GM12891 (cell line): ENCODE measurements around the gene SELENOW. TPM values are rescaled to one million over a fixed set of nuclear protein-coding genes. Genes with fewer than 3 reads are reported as not detected.

Experiments
- DNase-seq: peaks from one replicate; pipeline ENCODE4 v3.0.0; 2011; ENCODE audit warnings: low spot score; ENCODE audit not compliant: insufficient read length
- FAIRE-seq: peaks from 2 replicates; lab custom pipeline; 2011; peaks lifted over from hg19 to GRCh38; lab: Jason Lieb, UNC
- PAX5 ChIP-seq: IDR thresholded peaks from 2 replicates; pipeline ENCODE4 v1.6.1; 2011; ENCODE audit warnings: low read length, moderate library complexity, mild to moderate bottlenecking; ENCODE audit not compliant: insufficient read depth, severe bottlenecking
- POLR2A ChIP-seq: IDR thresholded peaks from 2 replicates; pipeline ENCODE4 v1.6.1; 2011; ENCODE audit warnings: low read depth, low read length, control low read depth
- POLR2AphosphoS5 ChIP-seq: IDR thresholded peaks from 2 replicates; pipeline ENCODE4 v1.6.1; 2011; ENCODE audit warnings: low read depth, low read length, control low read depth
- POU2F2 ChIP-seq: IDR thresholded peaks from 2 replicates; pipeline ENCODE4 v1.6.1; 2011; ENCODE audit warnings: low read depth, mild to moderate bottlenecking, control low read depth, low read length, moderate library complexity
- SPI1 ChIP-seq: IDR thresholded peaks from 2 replicates; pipeline ENCODE4 v1.6.1; 2011; ENCODE audit warnings: low read depth, low read length, control low read depth
- TAF1 ChIP-seq: IDR thresholded peaks from 2 replicates; pipeline ENCODE4 v1.6.1; 2011; ENCODE audit warnings: low read depth, low read length, control low read depth
- polyA plus RNA-seq: library from polyadenylated mRNA; unstranded; fragments of >200 nt; gene quantifications from one replicate; pipeline ENCODE4 v1.2.1, GENCODE V29; 2012; ENCODE audit warnings: low read depth, missing spikeins, inconsistent platforms; ENCODE audit not compliant: missing spikeins

SELENOW gene
- polyA plus RNA-seq, result 35.6 TPM

DNA sequence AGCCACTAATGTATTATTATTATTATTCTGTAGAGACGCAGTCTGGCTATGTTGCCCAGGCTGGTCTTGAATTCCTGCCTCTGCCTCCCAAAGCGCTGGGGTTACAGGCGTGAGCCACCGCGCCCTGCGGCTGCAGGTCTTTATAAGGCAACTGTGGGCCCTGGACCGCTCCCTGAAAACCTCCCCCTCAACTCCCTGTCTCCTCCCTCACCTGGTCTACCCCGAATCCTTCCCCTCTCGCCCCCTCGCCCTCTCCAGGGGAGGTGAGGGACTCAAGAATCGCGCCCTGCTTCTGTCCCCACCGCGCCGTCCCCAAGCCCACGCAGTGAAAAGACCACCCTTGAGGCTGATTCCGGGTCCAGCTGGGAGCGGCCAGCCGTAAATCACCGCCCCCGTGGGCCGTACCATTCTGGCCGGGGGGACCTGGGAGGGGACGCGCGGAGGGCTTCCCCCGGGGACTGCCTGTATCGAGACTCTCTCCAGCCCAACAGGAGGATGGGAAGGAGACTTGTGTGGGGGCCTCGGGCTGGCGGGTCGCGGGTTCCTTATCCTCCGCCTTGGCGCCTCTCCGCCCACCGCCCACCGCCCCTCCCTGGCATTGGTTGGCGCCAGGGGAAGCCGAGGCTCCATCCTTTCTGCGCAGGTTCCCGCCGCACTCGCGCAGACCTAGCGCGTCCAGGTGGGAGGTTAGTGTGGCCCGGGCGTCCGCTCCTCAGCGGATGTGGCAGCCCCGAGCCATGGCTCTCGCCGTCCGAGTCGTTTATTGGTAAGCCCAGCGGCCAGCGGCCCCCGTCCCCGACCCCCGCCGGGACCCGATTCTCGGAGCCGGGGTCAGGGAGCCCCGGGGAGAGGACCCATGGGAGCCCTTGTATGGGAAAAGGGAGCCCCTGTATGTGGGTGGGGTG is at the start of gene SELENOW:
Gene SELENOW (plus strand): TSS at position 655 of the 905 bp plus-strand sequence. CDS start 83 bp downstream, at position 738.
- DNase-seq, result peak; percentile 98
- FAIRE-seq, result peak; percentile 92
- peak; percentile 87 for TF ChIP-seq TAF1
- no peak for TF ChIP-seq SPI1
- TF ChIP-seq POU2F2, result peak; percentile 59; the same call in 1 of the 2 replicates
- peak; percentile 94 for TF ChIP-seq POLR2AphosphoS5
- TF ChIP-seq PAX5, result peak; percentile 94
- TF ChIP-seq POLR2A, result peak; percentile 92

DNA sequence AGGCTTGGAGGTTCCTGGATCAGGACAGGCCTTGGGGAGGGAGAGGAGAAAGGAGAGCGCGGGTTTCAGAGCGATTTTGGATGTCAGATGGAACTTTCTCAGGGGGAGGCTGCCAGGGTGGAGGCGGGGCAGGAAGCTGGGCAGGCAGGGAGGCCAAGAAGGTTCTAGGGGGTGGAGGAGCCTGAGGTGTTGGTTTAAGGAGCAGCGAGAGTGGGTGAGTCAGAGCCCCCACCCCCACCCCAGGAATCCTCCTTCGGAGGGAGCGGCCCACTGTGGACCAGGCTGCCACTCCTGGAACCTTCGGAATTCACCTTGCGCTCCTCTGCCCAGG is 49.1 kb upstream of the SELENOW start:
- DNase-seq (no peak), FAIRE-seq (no peak)
- no peak for TF ChIP-seq POLR2A
- no peak for TF ChIP-seq PAX5
- no peak for TF ChIP-seq POLR2AphosphoS5
- TF ChIP-seq TAF1, result no peak
- no peak for TF ChIP-seq POU2F2
- TF ChIP-seq SPI1, result no peak

DNA sequence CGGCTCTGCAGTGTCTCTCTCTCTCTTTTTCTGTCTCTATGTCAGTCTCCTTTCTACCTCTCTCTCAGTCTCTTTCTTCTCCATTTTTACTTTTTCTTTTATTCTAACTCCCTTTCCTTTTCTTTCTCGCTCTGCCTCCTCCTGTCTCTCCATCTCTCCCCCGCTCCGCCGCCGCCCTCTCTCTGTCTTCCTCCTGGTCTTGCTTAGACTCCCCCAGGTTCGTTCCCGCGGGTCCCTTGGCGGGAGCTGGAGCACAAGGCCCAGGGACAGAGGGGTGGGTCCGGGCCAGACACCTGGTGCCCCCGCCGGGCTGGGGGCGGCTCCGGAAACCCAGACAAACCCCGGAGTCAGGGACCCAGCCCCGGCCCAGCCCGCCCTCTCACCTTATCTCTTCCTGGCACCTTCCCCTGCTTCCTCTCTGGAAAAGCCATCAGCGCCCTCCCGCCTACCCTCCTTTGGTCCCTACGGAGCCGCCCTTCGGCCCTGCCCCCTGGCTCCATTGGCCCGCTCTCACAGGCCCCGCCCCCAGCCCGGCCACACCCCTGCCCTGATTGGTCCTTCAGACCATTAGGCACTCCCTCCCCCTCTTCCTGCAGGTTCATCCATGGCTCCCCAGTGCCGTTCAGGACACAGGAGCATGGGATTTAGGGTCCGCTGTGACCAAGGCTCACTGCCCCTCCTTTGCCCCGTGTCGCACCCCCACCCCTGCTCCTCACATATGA is 48.5 kb upstream of the SELENOW start:
- FAIRE-seq, result no peak
- no peak for DNase-seq
- TF ChIP-seq POLR2AphosphoS5, result no peak
- no peak for TF ChIP-seq SPI1
- no peak for TF ChIP-seq TAF1
- TF ChIP-seq POLR2A, result no peak
- no peak for TF ChIP-seq POU2F2
- TF ChIP-seq PAX5, result no peak

DNA sequence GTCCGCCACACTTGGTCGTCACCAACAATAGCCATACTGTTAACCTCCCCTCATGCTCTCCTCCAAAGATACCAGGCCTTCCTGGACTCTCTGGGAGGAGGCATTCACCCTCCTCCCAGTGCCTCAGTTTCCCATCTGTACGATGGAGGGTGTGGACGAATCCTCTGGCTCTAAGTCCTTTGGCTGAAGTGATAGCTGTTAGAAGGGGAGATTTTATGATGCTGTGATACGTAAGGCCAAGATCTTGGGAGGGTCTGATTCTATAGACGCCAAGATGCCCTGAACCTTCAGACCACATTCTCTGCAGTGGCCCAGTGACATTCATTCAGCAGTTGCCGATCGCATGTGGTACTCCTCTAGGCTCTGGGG is 48.0 kb upstream of the SELENOW start:
- DNase-seq (no peak), FAIRE-seq (no peak)
- TF ChIP-seq POLR2A, result no peak
- TF ChIP-seq POU2F2, result no peak
- no peak for TF ChIP-seq POLR2AphosphoS5
- TF ChIP-seq PAX5, result no peak
- no peak for TF ChIP-seq TAF1
- TF ChIP-seq SPI1, result no peak

DNA sequence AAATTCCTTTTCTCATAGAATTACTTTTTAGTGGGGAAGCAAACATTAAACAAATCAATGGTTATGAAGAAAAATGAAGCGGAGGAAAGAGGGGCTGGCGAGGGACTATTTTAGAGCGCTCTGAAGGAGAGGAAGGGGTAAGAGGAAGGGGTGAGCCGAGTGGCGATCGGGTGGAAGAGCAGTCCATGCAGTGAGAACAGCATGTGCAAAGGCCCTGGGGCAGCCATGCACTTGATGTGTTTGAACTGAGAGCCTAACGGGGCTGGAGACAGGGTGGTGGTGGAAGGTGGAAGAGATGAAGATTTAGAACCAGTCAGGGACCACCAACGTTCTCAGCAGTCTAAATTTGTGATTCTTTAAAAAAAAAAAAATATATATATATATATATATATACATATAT is 47.6 kb upstream of the SELENOW start:
- FAIRE-seq (no peak), DNase-seq (no peak)

DNA sequence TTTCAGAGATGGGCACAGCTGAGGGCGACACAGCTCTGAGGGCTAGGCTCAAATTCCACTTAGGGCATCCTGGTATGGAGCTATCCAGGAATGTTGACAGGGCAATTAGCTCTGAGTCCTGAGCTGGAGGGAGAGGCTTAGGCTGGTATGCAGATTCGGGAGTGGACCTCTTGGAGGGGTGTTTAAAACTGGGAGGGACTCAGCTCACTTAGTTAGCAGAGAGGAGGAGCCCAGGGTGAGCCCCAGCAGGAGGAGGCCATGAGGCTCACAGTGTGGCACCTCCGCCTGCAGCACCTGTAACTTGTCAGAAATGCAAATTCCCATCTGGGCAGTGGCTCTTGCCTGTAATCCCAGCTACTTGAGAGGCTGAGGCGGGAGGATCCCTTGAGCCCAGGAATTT is 43.4 kb upstream of the SELENOW start:
- no peak for FAIRE-seq
- TF ChIP-seq PAX5 (no peak), POLR2AphosphoS5 (no peak), POLR2A (no peak)
- DNase-seq, result no peak

More for the DNA sequence above, 47.6 kb upstream of the SELENOW start:
- TF ChIP-seq POU2F2 (no peak), SPI1 (no peak)

DNA sequence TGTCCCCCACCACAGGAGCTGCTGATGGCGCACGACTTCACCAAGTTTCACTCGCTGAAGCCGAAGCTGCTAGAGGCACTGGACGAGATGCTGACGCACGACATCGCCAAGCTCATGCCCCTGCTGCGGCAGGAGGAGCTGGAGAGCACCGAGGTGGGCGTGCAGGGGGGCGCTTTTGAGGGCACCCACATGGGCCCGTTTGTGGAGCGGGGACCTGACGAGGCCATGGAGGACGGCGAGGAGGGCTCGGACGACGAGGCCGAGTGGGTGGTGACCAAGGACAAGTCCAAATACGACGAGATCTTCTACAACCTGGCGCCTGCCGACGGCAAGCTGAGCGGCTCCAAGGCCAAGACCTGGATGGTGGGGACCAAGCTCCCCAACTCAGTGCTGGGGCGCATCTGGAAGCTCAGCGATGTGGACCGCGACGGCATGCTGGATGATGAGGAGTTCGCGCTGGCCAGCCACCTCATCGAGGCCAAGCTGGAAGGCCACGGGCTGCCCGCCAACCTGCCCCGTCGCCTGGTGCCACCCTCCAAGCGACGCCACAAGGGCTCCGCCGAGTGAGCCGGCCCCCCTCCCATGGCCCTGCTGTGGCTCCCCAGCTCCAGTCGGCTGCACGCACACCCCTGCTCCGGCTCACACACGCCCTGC is 37.5 kb upstream of the SELENOW start:
- no peak for TF ChIP-seq PAX5
- FAIRE-seq (no peak), DNase-seq (no peak)

DNA sequence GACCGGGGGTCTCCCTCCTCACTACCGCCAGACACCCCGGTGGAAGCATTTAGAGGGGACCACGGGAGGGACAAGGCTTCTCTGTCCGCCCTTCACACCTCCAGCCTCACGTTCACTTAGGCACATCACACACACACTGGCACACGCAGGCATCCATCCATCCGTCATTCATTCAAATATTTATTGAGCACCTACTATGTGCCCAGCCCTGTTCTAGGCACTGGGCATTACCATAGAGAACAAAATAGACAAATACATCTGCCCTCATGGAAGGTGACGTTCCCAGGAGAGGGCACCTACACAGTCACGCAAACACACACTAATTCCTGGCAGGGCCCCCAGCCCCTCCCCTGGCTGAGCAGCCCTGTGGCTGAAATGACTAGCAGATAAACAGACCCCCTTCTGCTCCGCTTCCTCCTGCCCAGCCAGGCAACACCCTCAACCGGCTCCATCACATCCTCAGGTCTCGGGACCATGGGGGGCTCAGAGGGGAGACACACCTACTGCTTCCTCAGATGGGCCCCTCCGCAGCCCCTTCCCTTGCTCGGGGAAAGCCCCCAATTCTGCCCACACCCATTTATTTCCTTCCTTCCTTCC is 36.9 kb upstream of the SELENOW start:
- FAIRE-seq (no peak), DNase-seq (no peak)
- TF ChIP-seq POU2F2 (no peak), POLR2AphosphoS5 (no peak), TAF1 (no peak), SPI1 (no peak), PAX5 (no peak)

DNA sequence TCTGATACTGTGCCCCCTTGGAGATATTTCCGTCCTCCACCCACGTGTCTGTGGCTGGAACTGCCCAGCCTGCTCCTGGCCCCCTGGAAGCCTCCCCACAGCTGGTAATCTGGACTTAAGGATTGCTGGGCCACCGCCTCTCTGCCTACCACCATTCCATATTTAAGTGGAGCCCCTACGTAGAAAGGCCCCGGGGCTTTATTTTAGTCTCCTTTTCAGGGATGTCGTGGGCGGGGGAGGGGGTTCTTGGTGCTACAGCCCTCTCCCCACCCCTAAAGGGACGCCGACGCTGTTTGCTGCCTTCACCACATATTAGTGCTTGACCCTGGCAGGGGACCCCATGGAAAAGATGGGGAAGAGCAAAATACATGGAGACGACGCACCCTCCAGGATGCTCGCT is 35.9 kb upstream of the SELENOW start:
- no peak for FAIRE-seq
- DNase-seq, result no peak
- TF ChIP-seq POU2F2 (no peak), SPI1 (no peak), POLR2AphosphoS5 (no peak), PAX5 (no peak)
